ENCODE measurements around the gene GBX1. TPM values are rescaled to one million over a fixed set of nuclear protein-coding genes. Genes with fewer than 3 reads are reported as not detected.

Gene GBX1
- total RNA-seq, 1 donor from 2014 or later = not detected

GRCh38 chr7:151157645-151158329 lies 9.7 kb downstream of the GBX1 start:
- ATAC-seq (no peak), DNase-seq (no peak)
- intact Hi-C loops (cut with DNase I) = no loop called here
- peaks cover 27% of the 10 kb centered on the region for H3K27me3 ChIP-seq (ENCODE audit: low read depth)
- no peak overlapping the region for H3K4me3 ChIP-seq
- no peaks in the 10 kb centered on the region for H3K4me1 ChIP-seq
- H3K36me3 ChIP-seq = no peaks in the 10 kb centered on the region
- H3K9me3 ChIP-seq = no peaks in the 10 kb centered on the region
- H3K27ac ChIP-seq = no peak overlapping the region
- TF ChIP-seq, protein P1, sequence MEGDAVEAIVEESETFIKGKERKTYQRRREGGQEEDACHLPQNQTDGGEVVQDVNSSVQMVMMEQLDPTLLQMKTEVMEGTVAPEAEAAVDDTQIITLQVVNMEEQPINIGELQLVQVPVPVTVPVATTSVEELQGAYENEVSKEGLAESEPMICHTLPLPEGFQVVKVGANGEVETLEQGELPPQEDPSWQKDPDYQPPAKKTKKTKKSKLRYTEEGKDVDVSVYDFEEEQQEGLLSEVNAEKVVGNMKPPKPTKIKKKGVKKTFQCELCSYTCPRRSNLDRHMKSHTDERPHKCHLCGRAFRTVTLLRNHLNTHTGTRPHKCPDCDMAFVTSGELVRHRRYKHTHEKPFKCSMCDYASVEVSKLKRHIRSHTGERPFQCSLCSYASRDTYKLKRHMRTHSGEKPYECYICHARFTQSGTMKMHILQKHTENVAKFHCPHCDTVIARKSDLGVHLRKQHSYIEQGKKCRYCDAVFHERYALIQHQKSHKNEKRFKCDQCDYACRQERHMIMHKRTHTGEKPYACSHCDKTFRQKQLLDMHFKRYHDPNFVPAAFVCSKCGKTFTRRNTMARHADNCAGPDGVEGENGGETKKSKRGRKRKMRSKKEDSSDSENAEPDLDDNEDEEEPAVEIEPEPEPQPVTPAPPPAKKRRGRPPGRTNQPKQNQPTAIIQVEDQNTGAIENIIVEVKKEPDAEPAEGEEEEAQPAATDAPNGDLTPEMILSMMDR (IDR thresholded peaks at IDR 0.05) = no peak

GRCh38 chr7:151152643-151153513 lies 14.6 kb downstream of the GBX1 start:
- TF ChIP-seq, protein P1 (IDR thresholded peaks at IDR 0.05) = no peak
- Histone ChIP-seq H3K27ac (no peak overlapping the region), H3K36me3 (no peaks in the 10 kb centered on the region), H3K4me1 (no peaks in the 10 kb centered on the region), H3K27me3 (ENCODE audit: low read depth) (peaks cover 32% of the 10 kb centered on the region), H3K9me3 (no peaks in the 10 kb centered on the region), H3K4me3 (no peak overlapping the region)
- intact Hi-C loops (cut with DNase I) = no loop called here
- DNase-seq (no peak), ATAC-seq (no peak)

DNA sequence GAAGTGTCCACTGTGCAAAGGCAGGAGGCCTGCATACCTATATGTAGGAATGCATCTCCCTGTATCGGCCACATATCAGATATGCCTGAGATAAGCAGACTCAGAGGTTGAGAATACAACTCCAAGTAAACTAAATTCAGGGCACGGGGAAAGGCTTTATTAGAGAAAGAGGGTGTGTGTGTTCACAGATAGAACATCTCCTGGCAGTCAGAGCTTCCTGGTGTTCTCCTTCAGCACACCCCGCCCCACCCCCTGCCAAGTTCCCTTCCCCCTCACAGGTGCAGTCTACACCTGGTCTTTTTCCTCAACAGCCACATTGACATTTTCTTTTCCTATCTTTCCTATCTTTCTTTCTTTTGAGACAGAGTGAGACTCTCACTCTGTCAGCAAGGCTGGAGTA lies 17.1 kb downstream of the GBX1 start:
- Histone ChIP-seq H3K27me3 (ENCODE audit: low read depth) (peaks cover 25% of the 10 kb centered on the region), H3K9me3 (no peaks in the 10 kb centered on the region), H3K36me3 (peaks cover under 1% of the 10 kb centered on the region), H3K4me3 (no peak overlapping the region), H3K4me1 (no peaks in the 10 kb centered on the region), H3K27ac (no peak overlapping the region)
- ATAC-seq (no peak), DNase-seq (no peak)
- TF ChIP-seq, protein P1 (IDR thresholded peaks at IDR 0.05) = no peak
- intact Hi-C loops (cut with DNase I) = no loop called here

- Histone ChIP-seq H3K36me3 (peaks cover 18% of the 10 kb centered on the region), H3K4me1 (no peaks in the 10 kb centered on the region), H3K27ac (no peak overlapping the region), H3K27me3 (ENCODE audit: low read depth) (peaks cover 15% of the 10 kb centered on the region), H3K9me3 (no peaks in the 10 kb centered on the region), H3K4me3 (no peak overlapping the region)
- intact Hi-C loops (cut with DNase I) = no loop called here
- DNase-seq (no peak), ATAC-seq (no peak)
- TF ChIP-seq, protein P1 (IDR thresholded peaks at IDR 0.05) = no peak
These were observed 18.9 kb downstream of the GBX1 start for GRCh38 chr7:151148319-151149259.

DNA sequence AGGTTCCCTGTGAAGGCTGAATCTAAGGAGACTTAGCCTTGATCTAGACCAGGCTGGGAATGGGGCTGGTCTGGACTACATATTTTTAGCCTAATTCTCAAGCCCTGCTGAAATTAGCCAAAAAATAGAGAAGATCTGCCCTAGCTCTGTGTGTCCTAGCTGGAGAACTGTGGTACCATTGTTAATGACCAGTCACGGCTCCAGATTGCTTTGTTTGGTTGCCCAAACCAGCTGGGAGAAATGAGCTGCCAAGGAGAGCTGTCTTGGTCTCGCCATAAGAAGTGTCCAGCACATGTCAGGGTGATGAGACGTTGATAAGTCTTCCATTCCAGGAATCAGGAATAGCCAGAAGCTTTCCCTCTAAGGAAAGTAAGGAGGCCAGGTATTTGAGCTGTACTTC lies 20.7 kb downstream of the GBX1 start:
- ATAC-seq (no peak), DNase-seq (no peak)
- peaks cover 36% of the 10 kb centered on the region for H3K36me3 ChIP-seq
- TF ChIP-seq, protein P1 (IDR thresholded peaks at IDR 0.05) = no peak
- intact Hi-C loops (cut with DNase I) = no loop called here
- H3K27ac ChIP-seq = no peak overlapping the region
- no peaks in the 10 kb centered on the region for H3K9me3 ChIP-seq
- H3K4me3 ChIP-seq = no peak overlapping the region
- peaks cover 3% of the 10 kb centered on the region for H3K27me3 ChIP-seq (ENCODE audit: low read depth)
- H3K4me1 ChIP-seq = no peaks in the 10 kb centered on the region
